ENCODE measurements around the gene PANX2. TPM values are rescaled to one million over a fixed set of nuclear protein-coding genes. Genes with fewer than 3 reads are reported as not detected.

The PANX2 gene
- total RNA-seq, 1 donor from 2014 or later = 0.88 TPM

GRCh38 chr22:50174382-50175190, 4.1 kb downstream of the PANX2 start:
- H3K4me3 Mint-ChIP-seq = no peak overlapping the region
- TF ChIP-seq EZH2phosphoT487 (IDR thresholded peaks at IDR 0.05) (no peak), EZH2 (IDR thresholded peaks at IDR 0.05) (no peak), CTCF (IDR thresholded peaks at IDR 0.05) (no peak)

GRCh38 chr22:50175191-50175461, 4.6 kb downstream of the PANX2 start:
- DNase-seq (ENCODE audit: low spot score) = no peak
- H3K9ac ChIP-seq = no peak overlapping the region
- no peaks in the 10 kb centered on the region for H3K79me2 ChIP-seq (ENCODE audit: low read depth)
- peaks cover 10% of the 10 kb centered on the region for H3F3A ChIP-seq (ENCODE audit: low read depth)
- Mint-ChIP-seq H3K27me3 (ENCODE audit: insufficient read depth, low read depth) (peaks cover 9% of the 10 kb centered on the region), H3K36me3 (peaks cover 2% of the 10 kb centered on the region), H3K9me3 (no peaks in the 10 kb centered on the region), H3K4me1 (peaks cover 14% of the 10 kb centered on the region), H3K4me3 (no peak overlapping the region), H3K27ac (no peak overlapping the region)
- no peaks in the 10 kb centered on the region for H3K36me3 ChIP-seq
- no peaks in the 10 kb centered on the region for H3K9me3 ChIP-seq (ENCODE audit: low read depth)
- no peak overlapping the region for H2AFZ ChIP-seq (replicated peaks)
- no peak overlapping the region for H3K4me2 ChIP-seq
- H3K27ac ChIP-seq = no peak overlapping the region
- no peaks in the 10 kb centered on the region for H3K4me1 ChIP-seq
- H3K4me3 ChIP-seq = no peak overlapping the region
- TF ChIP-seq EZH2 (IDR thresholded peaks at IDR 0.05) (no peak), EZH2phosphoT487 (IDR thresholded peaks at IDR 0.05) (no peak), CTCF (IDR thresholded peaks at IDR 0.05) (no peak)
- peaks cover 17% of the 10 kb centered on the region for H3K27me3 ChIP-seq
- no peaks in the 10 kb centered on the region for H4K20me1 ChIP-seq (ENCODE audit: low read depth)

More at GRCh38 chr22:50174382-50175190, 4.1 kb downstream of the PANX2 start:
- no peaks in the 10 kb centered on the region for H4K20me1 ChIP-seq (ENCODE audit: low read depth)
- peaks cover 10% of the 10 kb centered on the region for H3F3A ChIP-seq (ENCODE audit: low read depth)
- H3K9ac ChIP-seq = no peak overlapping the region
- no peak overlapping the region for H3K4me2 ChIP-seq
- H3K27ac ChIP-seq = no peak overlapping the region
- Mint-ChIP-seq H3K4me1 (peaks cover 11% of the 10 kb centered on the region), H3K36me3 (peaks cover 2% of the 10 kb centered on the region), H3K27ac (no peak overlapping the region), H3K9me3 (no peaks in the 10 kb centered on the region), H3K27me3 (ENCODE audit: insufficient read depth, low read depth) (peaks cover 9% of the 10 kb centered on the region)
- peaks cover 23% of the 10 kb centered on the region for H3K27me3 ChIP-seq
- H3K9me3 ChIP-seq (ENCODE audit: low read depth) = no peaks in the 10 kb centered on the region
- H3K4me3 ChIP-seq = no peak overlapping the region
- no peaks in the 10 kb centered on the region for H3K79me2 ChIP-seq (ENCODE audit: low read depth)
- no peaks in the 10 kb centered on the region for H3K4me1 ChIP-seq
- H2AFZ ChIP-seq (replicated peaks) = no peak overlapping the region
- DNase-seq (ENCODE audit: low spot score) = no peak
- no peaks in the 10 kb centered on the region for H3K36me3 ChIP-seq

GRCh38 chr22:50175921-50176849, 5.7 kb downstream of the PANX2 start:
- H2AFZ ChIP-seq (replicated peaks) = no peak overlapping the region
- no peaks in the 10 kb centered on the region for H3K36me3 ChIP-seq
- DNase-seq (ENCODE audit: low spot score) = no peak

More at GRCh38 chr22:50175921-50176849, 5.7 kb downstream of the PANX2 start:
- peaks cover 12% of the 10 kb centered on the region for H3K4me1 Mint-ChIP-seq
- Histone ChIP-seq H3K27ac (no peak overlapping the region), H3K4me3 (no peak overlapping the region), H3K4me1 (no peaks in the 10 kb centered on the region), H3K9ac (no peak overlapping the region), H3K79me2 (ENCODE audit: low read depth) (no peaks in the 10 kb centered on the region), H3K4me2 (no peak overlapping the region), H3K27me3 (peaks cover 11% of the 10 kb centered on the region), H3F3A (ENCODE audit: low read depth) (peaks cover 5% of the 10 kb centered on the region), H4K20me1 (ENCODE audit: low read depth) (no peaks in the 10 kb centered on the region), H3K9me3 (ENCODE audit: low read depth) (no peaks in the 10 kb centered on the region)
- H3K9me3 Mint-ChIP-seq = no peaks in the 10 kb centered on the region
- H3K4me3 Mint-ChIP-seq = no peak overlapping the region
- no peak overlapping the region for H3K27ac Mint-ChIP-seq
- TF ChIP-seq EZH2phosphoT487 (IDR thresholded peaks at IDR 0.05) (no peak), EZH2 (IDR thresholded peaks at IDR 0.05) (no peak), CTCF (IDR thresholded peaks at IDR 0.05) (no peak)
- H3K36me3 Mint-ChIP-seq = peaks cover 2% of the 10 kb centered on the region
- peaks cover 6% of the 10 kb centered on the region for H3K27me3 Mint-ChIP-seq (ENCODE audit: insufficient read depth, low read depth)

All from neural progenitor cell (in vitro differentiated cells).